Measurements from ENCODE around the gene NCOR2.
A peak's percentile ranks its signal among the peaks of the same experiment; 100 is the strongest.

Gene NCOR2

GRCh38 chr12:124607681-124608425 lies 40.4 kb upstream of the NCOR2 start:
- Histone ChIP-seq H3K36me3 (no peaks in the 10 kb centered on the region), H3K27me3 (no peaks in the 10 kb centered on the region), H3K4me3 (ENCODE audit: low read depth, low read length) (no peak overlapping the region), H3K4me1 (peaks cover 38% of the 10 kb centered on the region), H3K9me3 (0 out of 2 replicates have a peak, but pooled peaks cover 3% of the 10 kb centered on the region)
- no peak for DNase-seq
- TF ChIP-seq CTCF (IDR thresholded peaks at IDR 0.05; ENCODE audit: low read depth, low read length), result no peak

GRCh38 chr12:124605883-124606774 lies 38.7 kb upstream of the NCOR2 start:
- peaks cover 42% of the 10 kb centered on the region for H3K4me1 ChIP-seq
- DNase-seq, result no peak
- no peaks in the 10 kb centered on the region for H3K36me3 ChIP-seq
- no peaks in the 10 kb centered on the region for H3K27me3 ChIP-seq
- no peak overlapping the region for H3K4me3 ChIP-seq (ENCODE audit: low read depth, low read length)
- H3K9me3 ChIP-seq, result 0 out of 2 replicates have a peak, but pooled peaks cover 3% of the 10 kb centered on the region
- no peak for TF ChIP-seq CTCF (IDR thresholded peaks at IDR 0.05; ENCODE audit: low read depth, low read length)

- no peak for TF ChIP-seq CTCF (IDR thresholded peaks at IDR 0.05; ENCODE audit: low read depth, low read length)
- Histone ChIP-seq H3K36me3 (no peaks in the 10 kb centered on the region), H3K4me1 (peaks cover 42% of the 10 kb centered on the region), H3K9me3 (0 out of 2 replicates have a peak, but pooled peaks cover 3% of the 10 kb centered on the region), H3K27me3 (no peaks in the 10 kb centered on the region), H3K4me3 (ENCODE audit: low read depth, low read length) (no peak overlapping the region)
- DNase-seq, result no peak
Observed at GRCh38 chr12:124605150-124605882, 37.9 kb upstream of the NCOR2 start.

- TF ChIP-seq CTCF (IDR thresholded peaks at IDR 0.05; ENCODE audit: low read depth, low read length), result no peak
Observed at GRCh38 chr12:124604264-124604680, 36.9 kb upstream of the NCOR2 start.

GRCh38 chr12:124603831-124604251 lies 36.4 kb upstream of the NCOR2 start:
- Histone ChIP-seq H3K27me3 (no peaks in the 10 kb centered on the region), H3K4me3 (ENCODE audit: low read depth, low read length) (no peak overlapping the region), H3K9me3 (0 out of 2 replicates have a peak, but pooled peaks cover 3% of the 10 kb centered on the region), H3K36me3 (no peaks in the 10 kb centered on the region), H3K4me1 (peaks cover 40% of the 10 kb centered on the region)
- peak; percentile 28; the same call in 1 of the 2 replicates for TF ChIP-seq CTCF (IDR thresholded peaks at IDR 0.05; ENCODE audit: low read depth, low read length)
- DNase-seq, result peak; percentile 91

More at GRCh38 chr12:124604264-124604680, 36.9 kb upstream of the NCOR2 start:
- no peaks in the 10 kb centered on the region for H3K36me3 ChIP-seq
- H3K9me3 ChIP-seq, result 0 out of 2 replicates have a peak, but pooled peaks cover 3% of the 10 kb centered on the region
- no peaks in the 10 kb centered on the region for H3K27me3 ChIP-seq
- H3K4me1 ChIP-seq, result peaks cover 42% of the 10 kb centered on the region
- no peak for DNase-seq
- H3K4me3 ChIP-seq (ENCODE audit: low read depth, low read length), result no peak overlapping the region

Data from BE2C (cell line).